ENCODE measurements around the gene TSHZ1.

Gene TSHZ1

DNA sequence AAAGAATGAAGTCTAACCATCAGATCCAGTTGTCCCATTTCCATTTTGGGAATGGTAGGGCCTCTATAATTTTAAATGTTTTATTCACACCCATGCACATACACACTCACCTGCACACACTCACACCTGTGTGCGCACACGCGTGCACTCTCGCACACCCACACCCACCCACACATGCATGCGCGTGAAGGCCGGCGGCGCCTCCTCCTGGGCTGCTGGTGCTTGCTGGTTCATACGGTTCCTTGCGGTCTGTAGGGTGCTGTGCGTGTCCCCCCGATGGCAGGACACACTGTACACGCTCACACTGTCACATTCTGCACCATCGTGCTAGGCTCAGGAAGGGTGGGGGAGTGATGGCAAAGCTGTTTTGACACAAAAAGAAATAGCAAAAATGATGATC is 63.2 kb downstream of the TSHZ1 start:
- Histone ChIP-seq H3K36me3 (ENCODE audit: insufficient read depth, low read length) (no peaks in the 10 kb centered on the region), H3K4me2 (ENCODE audit: low read length) (no peak overlapping the region), H3K4me1 (ENCODE audit: insufficient read depth, low read length, severe bottlenecking) (no peaks in the 10 kb centered on the region), H3K9me3 (ENCODE audit: low read length) (no peaks in the 10 kb centered on the region), H3K9ac (ENCODE audit: low read length) (no peak overlapping the region), H3K4me3 (ENCODE audit: low read depth, low read length, poor library complexity, severe bottlenecking) (no peak overlapping the region), H3F3A (ENCODE audit: insufficient read depth, low read length) (no peaks in the 10 kb centered on the region), H4K20me1 (ENCODE audit: insufficient read depth, low read length) (no peaks in the 10 kb centered on the region), H3K27ac (ENCODE audit: low read depth, low read length, poor library complexity, severe bottlenecking) (no peak overlapping the region), H3K27me3 (ENCODE audit: insufficient read depth, low read length) (no peaks in the 10 kb centered on the region), H2AFZ (ENCODE audit: low read length) (no peak overlapping the region), H3K79me2 (ENCODE audit: insufficient read depth, low read length) (no peaks in the 10 kb centered on the region), H3K9me2 (ENCODE audit: low read depth, low read length) (no peaks in the 10 kb centered on the region)
- TF ChIP-seq, protein P1, sequence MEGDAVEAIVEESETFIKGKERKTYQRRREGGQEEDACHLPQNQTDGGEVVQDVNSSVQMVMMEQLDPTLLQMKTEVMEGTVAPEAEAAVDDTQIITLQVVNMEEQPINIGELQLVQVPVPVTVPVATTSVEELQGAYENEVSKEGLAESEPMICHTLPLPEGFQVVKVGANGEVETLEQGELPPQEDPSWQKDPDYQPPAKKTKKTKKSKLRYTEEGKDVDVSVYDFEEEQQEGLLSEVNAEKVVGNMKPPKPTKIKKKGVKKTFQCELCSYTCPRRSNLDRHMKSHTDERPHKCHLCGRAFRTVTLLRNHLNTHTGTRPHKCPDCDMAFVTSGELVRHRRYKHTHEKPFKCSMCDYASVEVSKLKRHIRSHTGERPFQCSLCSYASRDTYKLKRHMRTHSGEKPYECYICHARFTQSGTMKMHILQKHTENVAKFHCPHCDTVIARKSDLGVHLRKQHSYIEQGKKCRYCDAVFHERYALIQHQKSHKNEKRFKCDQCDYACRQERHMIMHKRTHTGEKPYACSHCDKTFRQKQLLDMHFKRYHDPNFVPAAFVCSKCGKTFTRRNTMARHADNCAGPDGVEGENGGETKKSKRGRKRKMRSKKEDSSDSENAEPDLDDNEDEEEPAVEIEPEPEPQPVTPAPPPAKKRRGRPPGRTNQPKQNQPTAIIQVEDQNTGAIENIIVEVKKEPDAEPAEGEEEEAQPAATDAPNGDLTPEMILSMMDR (IDR thresholded peaks at IDR 0.05; ENCODE audit: low read length) = no peak
- no peak for TF ChIP-seq EZH2 (IDR thresholded peaks at IDR 0.05; ENCODE audit: borderline replicate concordance, low read length)

DNA sequence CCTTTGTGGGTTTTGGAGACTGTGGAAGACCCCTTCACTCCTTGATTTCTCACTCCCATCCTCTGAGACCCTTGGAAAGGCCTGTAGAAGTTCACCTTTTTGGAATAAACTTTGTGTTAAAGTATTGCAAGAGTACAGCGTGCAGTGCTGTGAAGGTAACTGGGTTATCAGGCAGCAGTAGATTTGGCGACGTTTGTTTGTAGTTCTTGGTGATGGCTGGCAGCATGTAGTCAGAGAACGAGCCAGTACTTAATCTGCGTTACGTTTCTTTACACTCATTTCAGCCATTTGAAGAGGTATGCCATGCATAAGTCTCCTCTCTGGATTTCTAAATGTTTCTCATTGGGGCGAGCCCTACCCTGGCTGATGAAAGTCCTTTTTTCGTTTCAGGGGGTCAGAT is 64.6 kb downstream of the TSHZ1 start:
- TF ChIP-seq, protein P1 (IDR thresholded peaks at IDR 0.05; ENCODE audit: low read length) = no peak
- no peak for TF ChIP-seq EZH2 (IDR thresholded peaks at IDR 0.05; ENCODE audit: borderline replicate concordance, low read length)
- no peaks in the 10 kb centered on the region for H3K27me3 ChIP-seq (ENCODE audit: insufficient read depth, low read length)
- no peaks in the 10 kb centered on the region for H3K79me2 ChIP-seq (ENCODE audit: insufficient read depth, low read length)
- H3K9me2 ChIP-seq (ENCODE audit: low read depth, low read length) = no peaks in the 10 kb centered on the region
- no peaks in the 10 kb centered on the region for H3K9me3 ChIP-seq (ENCODE audit: low read length)
- H3K9ac ChIP-seq (ENCODE audit: low read length) = no peak overlapping the region
- no peaks in the 10 kb centered on the region for H3F3A ChIP-seq (ENCODE audit: insufficient read depth, low read length)
- H4K20me1 ChIP-seq (ENCODE audit: insufficient read depth, low read length) = no peaks in the 10 kb centered on the region
- H3K36me3 ChIP-seq (ENCODE audit: insufficient read depth, low read length) = no peaks in the 10 kb centered on the region
- H3K4me3 ChIP-seq (ENCODE audit: low read depth, low read length, poor library complexity, severe bottlenecking) = no peak overlapping the region
- H2AFZ ChIP-seq (ENCODE audit: low read length) = no peak overlapping the region
- no peak overlapping the region for H3K27ac ChIP-seq (ENCODE audit: low read depth, low read length, poor library complexity, severe bottlenecking)
- H3K4me2 ChIP-seq (ENCODE audit: low read length) = no peak overlapping the region
- no peaks in the 10 kb centered on the region for H3K4me1 ChIP-seq (ENCODE audit: insufficient read depth, low read length, severe bottlenecking)

DNA sequence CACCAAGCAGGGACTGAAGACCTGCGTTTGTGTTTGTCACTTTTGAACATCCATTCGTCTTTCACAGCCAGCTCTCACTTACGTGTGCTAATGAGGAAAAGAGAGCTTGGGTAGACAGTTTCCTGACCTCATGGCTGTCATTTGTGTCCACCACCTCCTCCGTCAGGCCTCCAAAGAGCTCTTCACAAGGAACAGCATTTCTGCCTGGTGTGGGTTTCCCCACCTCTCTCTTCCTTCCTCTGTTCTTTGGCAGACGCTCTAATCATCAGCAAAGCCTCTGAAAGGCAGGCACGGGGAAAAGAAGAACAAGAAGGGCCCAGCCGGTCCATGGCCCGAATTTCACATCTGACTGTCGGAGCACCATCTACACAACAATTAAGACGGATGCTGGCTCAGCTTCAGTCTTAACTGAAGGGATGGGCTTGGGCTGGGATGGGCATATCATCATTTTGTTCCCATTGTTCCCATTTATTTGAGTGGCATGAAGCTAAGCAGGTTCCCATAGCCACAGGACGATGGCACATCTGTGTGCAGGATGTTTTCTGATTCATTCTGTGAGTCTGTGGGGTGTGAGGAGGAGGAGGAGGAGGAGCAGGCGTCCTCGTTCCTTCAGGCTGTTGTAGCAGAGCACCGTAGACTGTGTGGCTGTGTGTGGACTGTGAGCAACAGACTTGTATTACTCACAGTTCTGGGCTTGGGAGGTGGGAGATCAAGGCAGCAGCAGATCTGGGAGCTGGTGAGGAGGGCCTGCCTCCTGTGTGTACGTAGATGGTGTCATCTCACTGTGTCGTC is 66.4 kb downstream of the TSHZ1 start:
- no peak overlapping the region for H3K27ac ChIP-seq (ENCODE audit: low read depth, low read length, poor library complexity, severe bottlenecking)
- no peak overlapping the region for H3K4me3 ChIP-seq (ENCODE audit: low read depth, low read length, poor library complexity, severe bottlenecking)
- no peaks in the 10 kb centered on the region for H3K9me2 ChIP-seq (ENCODE audit: low read depth, low read length)
- H3K4me1 ChIP-seq (ENCODE audit: insufficient read depth, low read length, severe bottlenecking) = no peaks in the 10 kb centered on the region
- no peak for TF ChIP-seq EZH2 (IDR thresholded peaks at IDR 0.05; ENCODE audit: borderline replicate concordance, low read length)
- TF ChIP-seq, protein P1 (IDR thresholded peaks at IDR 0.05; ENCODE audit: low read length) = no peak
- no peak overlapping the region for H3K9ac ChIP-seq (ENCODE audit: low read length)
- H3K27me3 ChIP-seq (ENCODE audit: insufficient read depth, low read length) = no peaks in the 10 kb centered on the region
- H3K9me3 ChIP-seq (ENCODE audit: low read length) = no peaks in the 10 kb centered on the region
- no peaks in the 10 kb centered on the region for H4K20me1 ChIP-seq (ENCODE audit: insufficient read depth, low read length)
- H3K4me2 ChIP-seq (ENCODE audit: low read length) = no peak overlapping the region
- H3K36me3 ChIP-seq (ENCODE audit: insufficient read depth, low read length) = no peaks in the 10 kb centered on the region
- H3F3A ChIP-seq (ENCODE audit: insufficient read depth, low read length) = no peaks in the 10 kb centered on the region
- no peak overlapping the region for H2AFZ ChIP-seq (ENCODE audit: low read length)
- no peaks in the 10 kb centered on the region for H3K79me2 ChIP-seq (ENCODE audit: insufficient read depth, low read length)
